Non-pigmented ciliary epithelial cell (primary cell): Measurements from ENCODE around the gene SLC10A2.
"Not testable (repeated sequence)": the region's sequence is repeated elsewhere in the genome, so short reads cannot be mapped to it uniquely, and the experiment has no call there.

Experiments
- DNase-seq: peaks from one replicate; pipeline ENCODE4 v3.0.0-alpha.2; 2010; ENCODE audit warnings: low read depth

The SLC10A2 gene

GRCh38 chr13:103066079-103066780, at the start of gene SLC10A2:
Gene SLC10A2, minus strand, starts transcription at chr13:103066417. Its CDS starts 168 bp downstream, at chr13:103066249.
- no peak for DNase-seq

- no peak for DNase-seq
These were observed 41.4 kb upstream of the SLC10A2 start for GRCh38 chr13:103107580-103107979.

GRCh38 chr13:103104340-103104739, 38.1 kb upstream of the SLC10A2 start:
- no peak for DNase-seq

GRCh38 chr13:103103456-103103855, 37.2 kb upstream of the SLC10A2 start:
- not testable (repeated sequence) for DNase-seq

- DNase-seq = no peak
These were observed 36.3 kb upstream of the SLC10A2 start for GRCh38 chr13:103102482-103102881.

GRCh38 chr13:103101901-103102300, 35.7 kb upstream of the SLC10A2 start:
- DNase-seq = no peak

- DNase-seq = no peak
These were observed 35.3 kb upstream of the SLC10A2 start for GRCh38 chr13:103101500-103101899.

GRCh38 chr13:103100830-103101229, 34.6 kb upstream of the SLC10A2 start:
- no peak for DNase-seq

GRCh38 chr13:103099722-103100293, 33.6 kb upstream of the SLC10A2 start:
- DNase-seq = no peak

GRCh38 chr13:103098535-103098934, 32.3 kb upstream of the SLC10A2 start:
- DNase-seq = no peak

- no peak for DNase-seq
These were observed 31.2 kb upstream of the SLC10A2 start for GRCh38 chr13:103097366-103097928.

- DNase-seq = not testable (repeated sequence)
These were observed 27.4 kb upstream of the SLC10A2 start for GRCh38 chr13:103093649-103094048.

GRCh38 chr13:103087275-103087674, 21.1 kb upstream of the SLC10A2 start:
- DNase-seq = no peak

- DNase-seq = no peak
These were observed 15.2 kb upstream of the SLC10A2 start for GRCh38 chr13:103081435-103081834.

- DNase-seq = no peak
These were observed 11.9 kb upstream of the SLC10A2 start for GRCh38 chr13:103078158-103078557.

GRCh38 chr13:103068836-103069235, 2.6 kb upstream of the SLC10A2 start:
- no peak for DNase-seq

- DNase-seq = no peak
These were observed 1.7 kb upstream of the SLC10A2 start for GRCh38 chr13:103067751-103068555.

- DNase-seq = no peak
These were observed 646 bp upstream of the SLC10A2 start for GRCh38 chr13:103066781-103067345.

- DNase-seq = no peak
These were observed 2.8 kb downstream of the SLC10A2 start for GRCh38 chr13:103063376-103063775.

GRCh38 chr13:103062079-103062478, 4.1 kb downstream of the SLC10A2 start:
- DNase-seq = no peak

GRCh38 chr13:103056008-103056407, 10.2 kb downstream of the SLC10A2 start:
- DNase-seq = no peak

GRCh38 chr13:103055166-103055565, 11.1 kb downstream of the SLC10A2 start:
- DNase-seq = no peak
